ENCODE data around the gene LGALS4.
"Not testable (repeated sequence)": the region's sequence is repeated elsewhere in the genome, so short reads cannot be mapped to it uniquely, and the experiment has no call there.

The LGALS4 gene

DNA sequence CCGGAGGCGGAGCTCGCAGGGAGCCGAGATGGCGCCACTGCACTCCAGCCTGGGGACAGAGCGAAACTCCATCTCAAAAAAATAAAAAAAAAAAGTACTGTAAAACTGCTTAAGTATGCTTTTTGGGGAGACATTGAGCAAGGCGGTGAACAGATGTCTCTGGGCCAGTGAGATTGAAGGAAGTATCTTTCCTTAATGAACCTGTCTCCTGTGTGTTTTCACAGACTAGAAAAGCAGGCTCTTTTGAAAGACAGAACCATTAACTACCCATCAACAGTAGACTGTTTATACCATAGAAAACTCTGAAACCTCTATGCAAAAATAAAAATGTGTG is 20.3 kb upstream of the LGALS4 start:
- TF ChIP-seq, protein P1, sequence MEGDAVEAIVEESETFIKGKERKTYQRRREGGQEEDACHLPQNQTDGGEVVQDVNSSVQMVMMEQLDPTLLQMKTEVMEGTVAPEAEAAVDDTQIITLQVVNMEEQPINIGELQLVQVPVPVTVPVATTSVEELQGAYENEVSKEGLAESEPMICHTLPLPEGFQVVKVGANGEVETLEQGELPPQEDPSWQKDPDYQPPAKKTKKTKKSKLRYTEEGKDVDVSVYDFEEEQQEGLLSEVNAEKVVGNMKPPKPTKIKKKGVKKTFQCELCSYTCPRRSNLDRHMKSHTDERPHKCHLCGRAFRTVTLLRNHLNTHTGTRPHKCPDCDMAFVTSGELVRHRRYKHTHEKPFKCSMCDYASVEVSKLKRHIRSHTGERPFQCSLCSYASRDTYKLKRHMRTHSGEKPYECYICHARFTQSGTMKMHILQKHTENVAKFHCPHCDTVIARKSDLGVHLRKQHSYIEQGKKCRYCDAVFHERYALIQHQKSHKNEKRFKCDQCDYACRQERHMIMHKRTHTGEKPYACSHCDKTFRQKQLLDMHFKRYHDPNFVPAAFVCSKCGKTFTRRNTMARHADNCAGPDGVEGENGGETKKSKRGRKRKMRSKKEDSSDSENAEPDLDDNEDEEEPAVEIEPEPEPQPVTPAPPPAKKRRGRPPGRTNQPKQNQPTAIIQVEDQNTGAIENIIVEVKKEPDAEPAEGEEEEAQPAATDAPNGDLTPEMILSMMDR (IDR thresholded peaks at IDR 0.05; ENCODE audit: low read depth, low read length): no peak
- DNase-seq (ENCODE audit: low read depth in 2 of 2): no peak
- H3K4me3 ChIP-seq (replicated peaks in 1 of 2; ENCODE audit: low read depth in 2 of 2, low read length in 2 of 2): no peak overlapping the region

- TF ChIP-seq, protein P1 (IDR thresholded peaks at IDR 0.05; ENCODE audit: low read depth, low read length): no peak
- peak; percentile 90 to 92 for DNase-seq (ENCODE audit: low read depth in 2 of 2)
- peak overlapping the region; percentile 64 to 76 for H3K4me3 ChIP-seq (replicated peaks in 1 of 2; ENCODE audit: low read depth in 2 of 2, low read length in 2 of 2)
Measured at GRCh38 chr19:38831142-38831605, 18.4 kb upstream of the LGALS4 start.

DNA sequence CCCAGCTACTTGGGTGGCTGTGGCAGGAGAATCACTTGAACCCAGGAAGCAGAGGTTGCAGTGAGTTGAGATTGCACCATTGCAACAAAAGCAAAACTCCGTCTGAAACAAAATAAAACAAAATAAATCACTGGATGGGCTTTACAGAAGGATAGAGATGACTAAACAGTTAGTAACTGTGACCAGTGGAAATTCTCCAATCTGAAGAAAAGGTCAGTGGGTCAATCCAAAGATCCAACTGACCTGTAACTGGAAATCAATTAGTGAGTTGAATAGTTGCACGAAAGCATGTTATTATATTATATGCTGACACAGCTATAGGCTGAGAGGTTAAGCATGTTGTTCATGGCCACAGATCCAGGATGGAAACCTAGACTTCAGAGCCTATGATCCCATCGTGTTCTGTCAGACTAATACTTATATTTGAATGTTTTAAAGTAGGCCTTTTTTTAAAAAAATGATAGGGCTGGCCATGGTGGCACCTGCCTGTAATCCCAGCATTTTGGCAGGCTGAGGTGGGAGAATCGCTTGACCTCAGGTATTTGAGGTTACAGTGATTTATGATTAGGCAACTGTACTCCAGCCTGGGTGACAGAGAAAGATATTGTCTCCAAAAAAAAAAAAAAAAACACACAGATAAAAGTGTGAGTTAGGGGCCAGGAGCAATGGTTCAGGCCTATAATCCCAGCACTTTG is 17.4 kb upstream of the LGALS4 start:
- H3K4me3 ChIP-seq (replicated peaks in 1 of 2; ENCODE audit: low read depth in 2 of 2, low read length in 2 of 2): no peak overlapping the region
- TF ChIP-seq, protein P1 (IDR thresholded peaks at IDR 0.05; ENCODE audit: low read depth, low read length): no peak
- DNase-seq (ENCODE audit: low read depth in 2 of 2): peak in 1 of 2 donors; percentile 63

- not testable (repeated sequence) for H3K4me3 ChIP-seq (replicated peaks in 1 of 2; ENCODE audit: low read depth in 2 of 2, low read length in 2 of 2)
Measured at GRCh38 chr19:38829203-38829602, 16.5 kb upstream of the LGALS4 start.

GRCh38 chr19:38826856-38827551 is 14.3 kb upstream of the LGALS4 start:
- no peak for DNase-seq (ENCODE audit: low read depth in 2 of 2)
- TF ChIP-seq, protein P1 (IDR thresholded peaks at IDR 0.05; ENCODE audit: low read depth, low read length): no peak
- H3K4me3 ChIP-seq (replicated peaks in 1 of 2; ENCODE audit: low read depth in 2 of 2, low read length in 2 of 2): no peak overlapping the region

More at GRCh38 chr19:38829203-38829602, 16.5 kb upstream of the LGALS4 start:
- peak; percentile 70 to 74 for DNase-seq (ENCODE audit: low read depth in 2 of 2)

DNA sequence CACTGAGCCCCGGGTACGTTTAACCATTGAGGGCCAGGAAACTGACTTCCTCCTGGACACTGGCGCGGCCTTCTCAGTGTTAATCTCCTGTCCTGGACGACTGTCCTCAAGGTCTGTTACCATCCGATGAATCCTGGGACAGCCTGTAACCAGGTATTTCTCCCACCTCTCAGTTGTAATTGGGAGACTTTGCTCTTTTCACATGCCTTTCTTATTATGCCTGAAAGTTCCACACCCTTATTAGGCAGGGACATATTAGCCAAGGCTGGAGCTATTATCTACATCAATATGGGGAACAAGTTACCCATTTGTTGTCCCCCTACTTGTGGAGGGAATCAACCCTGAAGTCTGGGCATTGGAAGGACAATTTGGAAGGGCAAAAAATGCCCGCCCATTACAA is 13.2 kb upstream of the LGALS4 start:
- not testable (repeated sequence) for H3K4me3 ChIP-seq (replicated peaks in 1 of 2; ENCODE audit: low read depth in 2 of 2, low read length in 2 of 2); DNase-seq (ENCODE audit: low read depth in 2 of 2)

GRCh38 chr19:38821230-38821825 is 8.6 kb upstream of the LGALS4 start:
- not testable (repeated sequence) for H3K4me3 ChIP-seq (replicated peaks in 1 of 2; ENCODE audit: low read depth in 2 of 2, low read length in 2 of 2); DNase-seq (ENCODE audit: low read depth in 2 of 2)

DNA sequence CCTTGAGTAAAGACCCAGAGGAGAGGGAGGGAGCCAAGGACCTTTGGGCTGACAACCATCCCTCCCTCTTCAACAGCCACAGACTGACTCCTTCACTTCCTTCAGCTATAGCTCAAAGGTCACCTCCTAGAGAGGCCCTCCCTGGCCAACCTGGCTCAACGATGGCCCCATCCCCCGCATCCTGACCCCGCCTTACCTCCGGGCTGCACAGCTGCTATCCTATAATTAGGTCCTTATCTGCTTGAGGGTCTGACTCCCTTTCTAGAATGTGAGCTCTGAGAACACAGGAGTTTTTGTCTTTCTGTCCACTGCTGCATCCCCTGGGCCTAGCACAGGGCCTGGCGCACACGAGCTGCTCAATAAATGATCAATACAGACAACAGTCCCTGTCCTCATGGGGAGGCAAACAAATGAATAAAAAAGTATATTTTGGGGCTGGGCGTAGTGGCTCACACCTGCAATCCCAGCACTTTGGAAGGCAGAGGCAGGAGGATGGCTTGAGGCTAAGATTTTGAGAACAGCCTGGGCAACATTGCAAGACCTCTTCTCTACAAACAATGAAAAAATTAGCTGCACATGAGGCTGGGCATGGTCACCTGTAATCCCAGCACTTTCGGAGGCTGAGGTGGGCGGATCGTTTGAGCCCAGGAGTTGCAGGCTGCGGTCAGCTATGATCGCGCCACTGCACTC is 6.6 kb upstream of the LGALS4 start:
- no peak for DNase-seq (ENCODE audit: low read depth in 2 of 2)
- H3K4me3 ChIP-seq (replicated peaks in 1 of 2; ENCODE audit: low read depth in 2 of 2, low read length in 2 of 2): no peak overlapping the region
- TF ChIP-seq, protein P1 (IDR thresholded peaks at IDR 0.05; ENCODE audit: low read depth, low read length): no peak
